GM21360 (cell line): ENCODE measurements around the gene IFT122.
"Not testable (repeated sequence)": the region's sequence is repeated elsewhere in the genome, so short reads cannot be mapped to it uniquely, and the experiment has no call there.

Experiments
- ATAC-seq: cut with Tn5 transposase; IDR thresholded peaks from one replicate; pipeline ENCODE4 v1.9.1; 2021; ENCODE audit warnings: mild to moderate bottlenecking, moderate library complexity; ENCODE audit not compliant: unreplicated experiment

Gene IFT122

GRCh38 chr3:129534428-129535027 lies 94.5 kb downstream of the IFT122 start:
- ATAC-seq: no peak

- ATAC-seq: no peak
Measured at GRCh38 chr3:129535075-129535474, 95.1 kb downstream of the IFT122 start.

- no peak for ATAC-seq
Measured at GRCh38 chr3:129536374-129536667, 96.3 kb downstream of the IFT122 start.

GRCh38 chr3:129536804-129537203 lies 96.8 kb downstream of the IFT122 start:
- no peak for ATAC-seq

GRCh38 chr3:129539206-129539605 lies 99.2 kb downstream of the IFT122 start:
- ATAC-seq: no peak

- ATAC-seq: no peak
Measured at GRCh38 chr3:129540776-129541516, 100.9 kb downstream of the IFT122 start.

GRCh38 chr3:129542747-129543146 lies 102.7 kb downstream of the IFT122 start:
- ATAC-seq: no peak

- no peak for ATAC-seq
Measured at GRCh38 chr3:129543156-129543790, 103.2 kb downstream of the IFT122 start, which contains the start of gene H1-8. H1-8 (plus strand) TSS chr3:129543175; CDS start chr3:129543219, 44 bp downstream.

- ATAC-seq: no peak
Measured at GRCh38 chr3:129543999-129544398, 104.0 kb downstream of the IFT122 start.

GRCh38 chr3:129545951-129546350 lies 105.9 kb downstream of the IFT122 start:
- not testable (repeated sequence) for ATAC-seq

- ATAC-seq: no peak
Measured at GRCh38 chr3:129547241-129547640, 107.2 kb downstream of the IFT122 start.

- ATAC-seq: no peak
Measured at GRCh38 chr3:129548104-129548965, 108.3 kb downstream of the IFT122 start.

GRCh38 chr3:129549006-129549800 lies 109.2 kb downstream of the IFT122 start:
- ATAC-seq: no peak

GRCh38 chr3:129549805-129550204 lies 109.8 kb downstream of the IFT122 start:
- ATAC-seq: no peak

- ATAC-seq: no peak
Measured at GRCh38 chr3:129552287-129553050, 112.4 kb downstream of the IFT122 start.

- no peak for ATAC-seq
Measured at GRCh38 chr3:129553171-129553570, 113.1 kb downstream of the IFT122 start.

GRCh38 chr3:129553719-129554118 lies 113.7 kb downstream of the IFT122 start:
- ATAC-seq: no peak

- no peak for ATAC-seq
Measured at GRCh38 chr3:129554356-129555152, 114.5 kb downstream of the IFT122 start.

- no peak for ATAC-seq
Measured at GRCh38 chr3:129555153-129555550, 115.1 kb downstream of the IFT122 start.
